ENCODE data around the gene NFKBIB.

DNA sequence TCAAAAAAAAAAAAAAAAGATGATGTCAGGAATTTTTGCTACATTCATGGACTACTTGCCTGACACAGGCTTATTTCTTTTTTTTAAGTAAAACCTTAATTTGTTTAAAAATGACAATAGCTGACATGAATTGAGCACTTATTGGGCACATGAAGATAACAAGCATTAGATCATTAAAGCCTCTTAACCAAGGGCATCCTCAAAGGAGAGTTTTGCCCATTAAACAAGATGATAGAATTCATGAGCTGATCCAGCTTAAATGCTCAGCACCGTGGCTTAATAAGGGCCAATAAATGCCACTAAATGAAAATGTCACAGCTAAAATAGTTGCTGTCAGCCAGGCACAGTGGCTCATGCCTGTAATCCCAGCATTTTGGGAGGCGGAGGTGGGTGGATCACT is 56.5 kb downstream of the NFKBIB start:
- no peak for TF ChIP-seq ZBTB7A (IDR thresholded peaks at IDR 0.05; ENCODE audit: low read depth)
- no peak for TF ChIP-seq EP300 (IDR thresholded peaks at IDR 0.05; ENCODE audit: borderline replicate concordance)
- no peak for TF ChIP-seq EGR1 (IDR thresholded peaks at IDR 0.05)
- TF ChIP-seq, protein P1, sequence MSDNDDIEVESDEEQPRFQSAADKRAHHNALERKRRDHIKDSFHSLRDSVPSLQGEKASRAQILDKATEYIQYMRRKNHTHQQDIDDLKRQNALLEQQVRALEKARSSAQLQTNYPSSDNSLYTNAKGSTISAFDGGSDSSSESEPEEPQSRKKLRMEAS (IDR thresholded peaks at IDR 0.05), result no peak
- TF ChIP-seq CREB1 (IDR thresholded peaks at IDR 0.05; ENCODE audit: low read depth), result no peak
- TF ChIP-seq RAD21 (IDR thresholded peaks at IDR 0.05; ENCODE audit: low read depth), result no peak
- no peak for TF ChIP-seq FOXM1 (IDR thresholded peaks at IDR 0.05; ENCODE audit: borderline replicate concordance, low read depth)
- TF ChIP-seq, protein P2, sequence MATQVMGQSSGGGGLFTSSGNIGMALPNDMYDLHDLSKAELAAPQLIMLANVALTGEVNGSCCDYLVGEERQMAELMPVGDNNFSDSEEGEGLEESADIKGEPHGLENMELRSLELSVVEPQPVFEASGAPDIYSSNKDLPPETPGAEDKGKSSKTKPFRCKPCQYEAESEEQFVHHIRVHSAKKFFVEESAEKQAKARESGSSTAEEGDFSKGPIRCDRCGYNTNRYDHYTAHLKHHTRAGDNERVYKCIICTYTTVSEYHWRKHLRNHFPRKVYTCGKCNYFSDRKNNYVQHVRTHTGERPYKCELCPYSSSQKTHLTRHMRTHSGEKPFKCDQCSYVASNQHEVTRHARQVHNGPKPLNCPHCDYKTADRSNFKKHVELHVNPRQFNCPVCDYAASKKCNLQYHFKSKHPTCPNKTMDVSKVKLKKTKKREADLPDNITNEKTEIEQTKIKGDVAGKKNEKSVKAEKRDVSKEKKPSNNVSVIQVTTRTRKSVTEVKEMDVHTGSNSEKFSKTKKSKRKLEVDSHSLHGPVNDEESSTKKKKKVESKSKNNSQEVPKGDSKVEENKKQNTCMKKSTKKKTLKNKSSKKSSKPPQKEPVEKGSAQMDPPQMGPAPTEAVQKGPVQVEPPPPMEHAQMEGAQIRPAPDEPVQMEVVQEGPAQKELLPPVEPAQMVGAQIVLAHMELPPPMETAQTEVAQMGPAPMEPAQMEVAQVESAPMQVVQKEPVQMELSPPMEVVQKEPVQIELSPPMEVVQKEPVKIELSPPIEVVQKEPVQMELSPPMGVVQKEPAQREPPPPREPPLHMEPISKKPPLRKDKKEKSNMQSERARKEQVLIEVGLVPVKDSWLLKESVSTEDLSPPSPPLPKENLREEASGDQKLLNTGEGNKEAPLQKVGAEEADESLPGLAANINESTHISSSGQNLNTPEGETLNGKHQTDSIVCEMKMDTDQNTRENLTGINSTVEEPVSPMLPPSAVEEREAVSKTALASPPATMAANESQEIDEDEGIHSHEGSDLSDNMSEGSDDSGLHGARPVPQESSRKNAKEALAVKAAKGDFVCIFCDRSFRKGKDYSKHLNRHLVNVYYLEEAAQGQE (IDR thresholded peaks at IDR 0.05; ENCODE audit: low read depth), result no peak
- TF ChIP-seq TAF1 (IDR thresholded peaks at IDR 0.05; ENCODE audit: low read depth), result no peak
- TF ChIP-seq TCF12 (IDR thresholded peaks at IDR 0.05; ENCODE audit: low read depth), result no peak
- no peak for TF ChIP-seq YY1 (IDR thresholded peaks at IDR 0.05; ENCODE audit: low read depth)
- TF ChIP-seq CEBPB (IDR thresholded peaks at IDR 0.05), result no peak
- no peak for TF ChIP-seq NFIC (IDR thresholded peaks at IDR 0.05)
- TF ChIP-seq USF1 (IDR thresholded peaks at IDR 0.05), result no peak

Measured in Ishikawa (cell line).